GM12878 (cell line): Measurements from ENCODE around the gene BHLHE41. TPM values are rescaled to one million over a fixed set of nuclear protein-coding genes. Genes with fewer than 3 reads are reported as not detected.

Experiments
- ATAC-seq: fragments of 200-7000 bp; cut with Tn5 transposase; 3 replicates; pipeline ENCODE4 v1.9.1; 2020; ENCODE audit warnings: mild to moderate bottlenecking, moderate library complexity
- BruUV-seq: library from RNA; stranded (reverse); fragments of 400-500 nt; replicated peaks from 2 replicates; lab custom pipeline; 2021; lab: Mats Ljungman, UMichigan
- CTCF ChIA-PET: fragments of 300-600 bp; sonication (Branson Sonifier 250); formaldehyde crosslinking; extraction: SDS; loops from one replicate; lab custom pipeline; 2021; ENCODE audit warnings: inconsistent platforms; lab: Yijun Ruan, JAX
- POLR2A ChIA-PET: fragments of 350-600 bp; formaldehyde crosslinking; extraction: SDS; loops from one replicate; lab custom pipeline; 2021; ENCODE audit warnings: inconsistent platforms; lab: Charles Lee
- RAD21 ChIA-PET: fragments of 300-600 bp; sonication (Branson Sonifier 250); formaldehyde crosslinking; loops from one replicate; lab custom pipeline; 2023; ENCODE audit warnings: antibody characterized with exemption; ENCODE audit not compliant: unreplicated experiment; lab: Charles Lee
- SMC1A ChIA-PET: fragments of 300-600 bp; sonication (Branson Sonifier 250); formaldehyde crosslinking; loops from one replicate; lab custom pipeline; 2023; ENCODE audit not compliant: unreplicated experiment, uncharacterized antibody; lab: Charles Lee
- DNase-seq: peaks from one replicate; pipeline ENCODE4 v3.0.0-alpha.2; 2011; ENCODE audit warnings: low read depth, low spot score
- FAIRE-seq: peaks from 3 replicates; lab custom pipeline; 2011; peaks lifted over from hg19 to GRCh38; lab: Jason Lieb, UNC
- H2AFZ ChIP-seq: 2 replicates; pipeline ENCODE4 v1.6.0; 2011; ENCODE audit warnings: low read depth, low read length, control low read depth; ENCODE audit not compliant: control insufficient read depth
- H3K27ac ChIP-seq: 2 replicates; pipeline ENCODE4 v1.5.1; 2011; ENCODE audit warnings: control low read depth; ENCODE audit not compliant: control insufficient read depth, insufficient read depth
- H3K27me3 ChIP-seq, 2 experiments: replicated peaks in 1 of 2; 2 replicates each; pipeline versions ENCODE4 v1.6.0 to v1.6.1; 2011; ENCODE audit warnings: low read length in 1 of 2; ENCODE audit not compliant: control insufficient read depth in 2 of 2, insufficient read depth in 2 of 2
- H3K36me3 ChIP-seq, 2 experiments: 2 replicates each; pipeline ENCODE4 v1.5.1; 2011; ENCODE audit warnings: low read length in 1 of 2; ENCODE audit not compliant: control insufficient read depth in 2 of 2, insufficient read depth in 2 of 2
- H3K4me1 ChIP-seq: 2 replicates; pipeline ENCODE4 v1.6.1; 2011; ENCODE audit warnings: mild to moderate bottlenecking, low read length, moderate library complexity, mixed read lengths; ENCODE audit not compliant: control insufficient read depth, insufficient read depth
- H3K4me2 ChIP-seq: 2 replicates; pipeline ENCODE4 v1.6.0; 2011; ENCODE audit warnings: control low read depth; ENCODE audit not compliant: control insufficient read depth, insufficient read depth
- H3K4me3 ChIP-seq: fragments of 200-600 bp; sonication (generic); 2 replicates; pipeline ENCODE4 v1.5.1; 2016
- H3K79me2 ChIP-seq: 2 replicates; pipeline ENCODE4 v1.6.0; 2011; ENCODE audit warnings: low read length; ENCODE audit not compliant: control insufficient read depth, insufficient read depth
- H3K9ac ChIP-seq: 2 replicates; pipeline ENCODE4 v1.8.0; 2011; ENCODE audit warnings: low read length, control low read depth, mixed read lengths; ENCODE audit not compliant: control insufficient read depth, insufficient read depth
- H3K9me3 ChIP-seq: replicated peaks from 3 replicates; pipeline ENCODE4 v1.5.1; 2011; ENCODE audit warnings: mild to moderate bottlenecking, low read length; ENCODE audit not compliant: control insufficient read depth, insufficient read depth
- H4K20me1 ChIP-seq: 2 replicates; pipeline ENCODE4 v1.6.0; 2011; ENCODE audit not compliant: control insufficient read depth, insufficient read depth
- CBFB ChIP-seq: IDR thresholded peaks from 2 replicates; pipeline ENCODE4 v1.6.1; 2016; ENCODE audit warnings: antibody characterized with exemption, low read depth
- CHD2 ChIP-seq: IDR thresholded peaks from 2 replicates; pipeline ENCODE4 v1.6.1; 2011; ENCODE audit warnings: low read depth, low read length, improper control_type of control experiment, borderline replicate concordance
- EED ChIP-seq: sonication (generic); IDR thresholded peaks from 2 replicates; pipeline ENCODE4 v1.6.1; 2016; ENCODE audit warnings: antibody characterized with exemption, low read depth
- JUND ChIP-seq: IDR thresholded peaks from 2 replicates; pipeline ENCODE4 v1.6.1; 2012; ENCODE audit warnings: low read depth, mild to moderate bottlenecking, low read length, improper control_type of control experiment, moderate library complexity
- PRDM15 ChIP-seq: fragments of 450-650 bp; formaldehyde crosslinking; IDR thresholded peaks from 2 replicates; pipeline ENCODE4 v1.4.0; 2020; ENCODE audit warnings: mild to moderate bottlenecking, moderate library complexity
- SIN3A ChIP-seq: IDR thresholded peaks from 2 replicates; pipeline ENCODE4 v1.6.1; 2012; ENCODE audit warnings: low read depth, low read length, improper control_type of control experiment
- YY1 ChIP-seq: IDR thresholded peaks from 2 replicates; pipeline ENCODE4 v1.6.1; 2011; ENCODE audit warnings: low read depth, mild to moderate bottlenecking, low read length
- ZNF687 ChIP-seq: fragments of 450-650 bp; IDR thresholded peaks from 2 replicates; pipeline ENCODE4 v1.6.1; 2017; ENCODE audit warnings: mild to moderate bottlenecking, moderate library complexity
- WGBS: methylation state at CpG from one replicate; pipeline ENCODE4 v1.1.6; 2016; ENCODE audit warnings: low lambda C conversion rate; ENCODE audit not compliant: insufficient replicate concordance, insufficient coverage; ENCODE audit errors: missing lambda C conversion rate; 5-methylcytosine and 5-hydroxymethylcytosine counted together
- in situ Hi-C: fragments of 300-500 bp; cut with MboI; formaldehyde crosslinking; loops from 9 replicates; pipeline ENCODE4 v1.14.3; 2018; ENCODE audit warnings: mixed read lengths
- intact Hi-C: fragments of 100-400 bp; cut with micrococcal nuclease; formaldehyde crosslinking; loops from one replicate; pipeline ENCODE4 v1.14.2; 2022; ENCODE audit not compliant: unreplicated experiment
- polyA plus RNA-seq, 11 experiments: library from polyadenylated mRNA; depleted of rRNA in 4 of 11; unstranded in 6 of 11; stranded (reverse) in 5 of 11; fragments of >200 nt; fragmentation: Nextera tagmentation in 4 of 11; fragmentation: Illumina TruSeq in 1 of 11; extraction: Ambion mirVana in 4 of 11; extraction: Trizol in 1 of 11; gene quantifications; 1 replicate in 1 of 11; 2 replicates in 10 of 11; pipeline versions ENCODE4 v1.2.1 to v1.2.3, GENCODE V29; 2011 to 2016; ENCODE audit warnings: inconsistent platforms in 2 of 11, missing spikeins in 2 of 11, low read depth in 1 of 11
- total RNA-seq, 4 experiments: library from RNA; depleted of rRNA in 3 of 4; stranded (reverse); fragments of >200 nt in 3 of 4; fragmentation: Illumina TruSeq in 1 of 4; extraction: Trizol in 1 of 4; gene quantifications; 2 replicates each; pipeline versions ENCODE4 v1.2.1 to v1.2.3, GENCODE V29; 2013 to 2021

BHLHE41 gene
- total and polyA plus RNA-seq, 10 of the 15 experiments (the other 5 are each of a cell fraction or from before 2014, with no cell fraction given) = 0.02 to 1.5 (median 0.07) TPM; not detected in 3

- ChIA-PET RAD21 (interaction anchor here (2.0 to 3.8 kb wide), 2 partner anchors 17 to 22 kb away, joined by 5 to 19 read pairs; no protein-coding TSS in a partner anchor), SMC1A (interaction anchor here (1.2 to 4.5 kb wide), 3 partner anchors 10 to 323 kb away, joined by 4 to 29 read pairs (median 6); no protein-coding TSS in a partner anchor), CTCF (interaction anchor here (0.8 to 2.3 kb wide), 4 partner anchors 15 to 365 kb away, joined by 3 to 9 read pairs (median 6); no protein-coding TSS in a partner anchor), POLR2A (interaction anchor here (1.4 kb wide), 1 partner anchor 15 kb away, joined by 3 read pairs; no protein-coding TSS in a partner anchor)
- WGBS = 58% methylated on average over 3 of the region's 3 CpGs
- TF ChIP-seq CBFB (no peak), YY1 (no peak), JUND (no peak), EED (no peak), PRDM15 (CRISPR knock-in tag) (no peak), ZNF687 (no peak), SIN3A (no peak), CHD2 (no peak)
- no peak overlapping the region for H3K4me2 ChIP-seq
- no peaks in the 10 kb centered on the region for H3K36me3 ChIP-seq
- ATAC-seq (no peak), DNase-seq (no peak), FAIRE-seq (no peak)
- H2AFZ ChIP-seq = no peak overlapping the region
- no peaks in the 10 kb centered on the region for H3K79me2 ChIP-seq
- H3K27ac ChIP-seq = no peak overlapping the region
- intact Hi-C loops = loop anchor here (5.0 kb wide), 1 partner anchor 416 kb away; no protein-coding TSS in a partner anchor
- H3K4me3 ChIP-seq = no peak overlapping the region
- no peaks in the 10 kb centered on the region for H4K20me1 ChIP-seq
- H3K9me3 ChIP-seq = no peaks in the 10 kb centered on the region
- in situ Hi-C loops = loop anchor here (25.0 kb wide), 1 partner anchor 536 kb away; no protein-coding TSS in a partner anchor
- no TSS peak for BruUV-seq
- H3K9ac ChIP-seq = no peak overlapping the region
- peaks cover 0 to 17% of the 10 kb centered on the region in 2 experiments; a peak in 3 of 4 replicates for H3K27me3 ChIP-seq
- no peaks in the 10 kb centered on the region for H3K4me1 ChIP-seq
Measured at GRCh38 chr12:26101350-26101734, 23.5 kb downstream of the BHLHE41 start.
